HepG2 (cell line): ENCODE measurements around the gene SGCE. TPM values are rescaled to one million over a fixed set of nuclear protein-coding genes. Genes with fewer than 3 reads are reported as not detected.
A peak's percentile ranks its signal among the peaks of the same experiment; 100 is the strongest.

Source experiments
- ATF1 ChIP-seq: IDR thresholded peaks from 2 replicates; pipeline ENCODE4 v1.6.1; 2016; ENCODE audit warnings: mild to moderate bottlenecking, control low read depth
- DMAP1 ChIP-seq: IDR thresholded peaks from 2 replicates; pipeline ENCODE4 v1.6.1; 2016
- TOE1 ChIP-seq: sonication (generic); formaldehyde crosslinking; IDR thresholded peaks from 2 replicates; pipeline ENCODE4 v1.4.0; 2020; ENCODE audit warnings: mild to moderate bottlenecking, missing genetic modification reagents
- polyA plus RNA-seq, 8 experiments: library from polyadenylated mRNA; depleted of rRNA in 3 of 8; stranded (reverse) in 7 of 8; unstranded in 1 of 8; fragments of >200 nt; fragmentation: Illumina TruSeq in 4 of 8; extraction: Trizol in 4 of 8; gene quantifications; 2 replicates each; pipeline versions ENCODE4 v1.2.1 to v1.2.3, GENCODE V29; 2011 to 2016; ENCODE audit warnings: low read depth in 4 of 8, missing spikeins in 1 of 8, mixed read lengths in 1 of 8; ENCODE audit not compliant: insufficient read depth in 1 of 8
- total RNA-seq, 5 experiments: library from RNA; depleted of rRNA; stranded (reverse); fragments of >200 nt; fragmentation: Illumina TruSeq; extraction: Trizol; gene quantifications; 2 replicates each; pipeline ENCODE4 v1.2.3, GENCODE V29; 2016; ENCODE audit warnings: low read depth in 1 of 5
- TF ChIP-seq, protein P1 (sequence below): sonication (generic); formaldehyde crosslinking; IDR thresholded peaks from 2 replicates; pipeline ENCODE4 v1.5.0; 2020; ENCODE audit warnings: mild to moderate bottlenecking, missing genetic modification reagents, borderline replicate concordance
- TF ChIP-seq, protein P2 (sequence below): sonication (generic); formaldehyde crosslinking; IDR thresholded peaks from 2 replicates; pipeline ENCODE4 v1.4.0; 2020; ENCODE audit warnings: missing genetic modification reagents
- TF ChIP-seq, protein P3 (sequence below), 2 experiments: IDR thresholded peaks; 2 replicates each; pipeline ENCODE4 v1.6.1; 2011 to 2012; ENCODE audit warnings: low read length in 2 of 2, borderline replicate concordance in 1 of 2, low read depth in 1 of 2, mild to moderate bottlenecking in 1 of 2, moderate library complexity in 1 of 2
- TF ChIP-seq, protein P4 (sequence below): sonication (generic); formaldehyde crosslinking; IDR thresholded peaks from 2 replicates; pipeline ENCODE4 v1.4.0; 2020; ENCODE audit warnings: missing genetic modification reagents
- TF ChIP-seq, protein P5 (sequence below): sonication (generic); formaldehyde crosslinking; IDR thresholded peaks from 2 replicates; pipeline ENCODE4 v1.8.1; 2023; ENCODE audit warnings: missing genetic modification reagents, mild to moderate bottlenecking, borderline replicate concordance

The SGCE gene
- total and polyA plus RNA-seq, 2 of the 13 experiments (the other 11 are each of a cell fraction or from before 2014, with no cell fraction given) = 52.3 to 71.1 TPM

DNA sequence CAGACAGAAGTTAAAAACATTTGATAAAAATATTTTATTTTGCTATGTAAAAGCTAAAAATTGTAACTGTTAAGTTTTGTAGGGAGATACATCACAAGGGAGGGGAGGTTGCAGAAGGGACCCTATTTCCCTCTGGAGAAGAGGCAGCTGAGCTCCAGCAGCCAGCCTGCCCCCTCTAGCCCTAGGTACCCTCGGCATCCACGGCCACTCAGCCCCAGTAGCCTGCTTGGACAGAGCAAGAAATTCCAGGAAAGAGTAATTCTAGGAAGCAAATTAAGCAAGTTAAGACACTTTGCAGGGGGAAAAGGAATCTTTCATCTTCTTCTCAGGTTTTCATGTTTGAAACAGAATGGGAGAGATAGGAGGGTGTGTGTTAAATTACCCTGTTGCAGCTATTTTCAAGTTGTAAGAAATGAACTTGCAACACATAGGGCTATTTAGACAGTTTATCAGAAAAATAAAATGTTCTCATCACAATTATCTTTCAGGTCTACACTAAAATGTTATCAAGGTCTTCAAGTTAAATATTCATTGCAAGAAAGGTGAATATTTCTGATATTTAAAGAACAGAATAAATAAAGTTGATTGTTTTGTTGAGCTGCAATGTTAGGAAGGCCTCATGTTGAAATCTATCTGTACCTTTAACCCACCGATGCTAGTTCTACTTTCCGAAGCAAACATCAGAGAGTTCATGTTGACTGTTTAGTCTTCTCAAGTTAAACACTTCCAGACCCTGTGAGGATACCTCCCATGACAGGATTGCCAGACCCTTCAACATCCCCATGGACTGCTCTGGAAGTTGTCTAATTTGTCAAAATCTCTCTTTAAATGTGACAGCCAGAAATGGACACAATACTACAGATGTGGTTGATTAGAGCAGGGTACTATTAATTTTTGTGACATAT is 5.5 kb downstream of the SGCE start (continued):
- TF ChIP-seq, protein P1, sequence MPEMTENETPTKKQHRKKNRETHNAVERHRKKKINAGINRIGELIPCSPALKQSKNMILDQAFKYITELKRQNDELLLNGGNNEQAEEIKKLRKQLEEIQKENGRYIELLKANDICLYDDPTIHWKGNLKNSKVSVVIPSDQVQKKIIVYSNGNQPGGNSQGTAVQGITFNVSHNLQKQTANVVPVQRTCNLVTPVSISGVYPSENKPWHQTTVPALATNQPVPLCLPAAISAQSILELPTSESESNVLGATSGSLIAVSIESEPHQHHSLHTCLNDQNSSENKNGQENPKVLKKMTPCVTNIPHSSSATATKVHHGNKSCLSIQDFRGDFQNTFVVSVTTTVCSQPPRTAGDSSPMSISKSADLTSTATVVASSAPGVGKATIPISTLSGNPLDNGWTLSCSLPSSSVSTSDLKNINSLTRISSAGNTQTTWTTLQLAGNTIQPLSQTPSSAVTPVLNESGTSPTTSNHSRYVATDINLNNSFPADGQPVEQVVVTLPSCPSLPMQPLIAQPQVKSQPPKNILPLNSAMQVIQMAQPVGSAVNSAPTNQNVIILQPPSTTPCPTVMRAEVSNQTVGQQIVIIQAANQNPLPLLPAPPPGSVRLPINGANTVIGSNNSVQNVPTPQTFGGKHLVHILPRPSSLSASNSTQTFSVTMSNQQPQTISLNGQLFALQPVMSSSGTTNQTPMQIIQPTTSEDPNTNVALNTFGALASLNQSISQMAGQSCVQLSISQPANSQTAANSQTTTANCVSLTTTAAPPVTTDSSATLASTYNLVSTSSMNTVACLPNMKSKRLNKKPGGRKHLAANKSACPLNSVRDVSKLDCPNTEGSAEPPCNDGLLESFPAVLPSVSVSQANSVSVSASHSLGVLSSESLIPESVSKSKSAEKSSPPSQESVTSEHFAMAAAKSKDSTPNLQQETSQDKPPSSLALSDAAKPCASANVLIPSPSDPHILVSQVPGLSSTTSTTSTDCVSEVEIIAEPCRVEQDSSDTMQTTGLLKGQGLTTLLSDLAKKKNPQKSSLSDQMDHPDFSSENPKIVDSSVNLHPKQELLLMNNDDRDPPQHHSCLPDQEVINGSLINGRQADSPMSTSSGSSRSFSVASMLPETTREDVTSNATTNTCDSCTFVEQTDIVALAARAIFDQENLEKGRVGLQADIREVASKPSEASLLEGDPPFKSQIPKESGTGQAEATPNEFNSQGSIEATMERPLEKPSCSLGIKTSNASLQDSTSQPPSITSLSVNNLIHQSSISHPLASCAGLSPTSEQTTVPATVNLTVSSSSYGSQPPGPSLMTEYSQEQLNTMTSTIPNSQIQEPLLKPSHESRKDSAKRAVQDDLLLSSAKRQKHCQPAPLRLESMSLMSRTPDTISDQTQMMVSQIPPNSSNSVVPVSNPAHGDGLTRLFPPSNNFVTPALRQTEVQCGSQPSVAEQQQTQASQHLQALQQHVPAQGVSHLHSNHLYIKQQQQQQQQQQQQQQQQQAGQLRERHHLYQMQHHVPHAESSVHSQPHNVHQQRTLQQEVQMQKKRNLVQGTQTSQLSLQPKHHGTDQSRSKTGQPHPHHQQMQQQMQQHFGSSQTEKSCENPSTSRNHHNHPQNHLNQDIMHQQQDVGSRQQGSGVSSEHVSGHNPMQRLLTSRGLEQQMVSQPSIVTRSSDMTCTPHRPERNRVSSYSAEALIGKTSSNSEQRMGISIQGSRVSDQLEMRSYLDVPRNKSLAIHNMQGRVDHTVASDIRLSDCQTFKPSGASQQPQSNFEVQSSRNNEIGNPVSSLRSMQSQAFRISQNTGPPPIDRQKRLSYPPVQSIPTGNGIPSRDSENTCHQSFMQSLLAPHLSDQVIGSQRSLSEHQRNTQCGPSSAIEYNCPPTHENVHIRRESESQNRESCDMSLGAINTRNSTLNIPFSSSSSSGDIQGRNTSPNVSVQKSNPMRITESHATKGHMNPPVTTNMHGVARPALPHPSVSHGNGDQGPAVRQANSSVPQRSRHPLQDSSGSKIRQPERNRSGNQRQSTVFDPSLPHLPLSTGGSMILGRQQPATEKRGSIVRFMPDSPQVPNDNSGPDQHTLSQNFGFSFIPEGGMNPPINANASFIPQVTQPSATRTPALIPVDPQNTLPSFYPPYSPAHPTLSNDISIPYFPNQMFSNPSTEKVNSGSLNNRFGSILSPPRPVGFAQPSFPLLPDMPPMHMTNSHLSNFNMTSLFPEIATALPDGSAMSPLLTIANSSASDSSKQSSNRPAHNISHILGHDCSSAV (CRISPR knock-in tag) = no peak
- TF ChIP-seq DMAP1 (CRISPR knock-in tag) = peak; percentile 10; the same call in 1 of the 2 replicates
- TF ChIP-seq, protein P2, sequence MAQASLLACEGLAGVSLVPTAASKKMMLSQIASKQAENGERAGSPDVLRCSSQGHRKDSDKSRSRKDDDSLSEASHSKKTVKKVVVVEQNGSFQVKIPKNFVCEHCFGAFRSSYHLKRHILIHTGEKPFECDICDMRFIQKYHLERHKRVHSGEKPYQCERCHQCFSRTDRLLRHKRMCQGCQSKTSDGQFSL (CRISPR knock-in tag) = no peak
- TF ChIP-seq ATF1 = 0 out of 2 replicates have a peak, but pooled peaks have one; percentile 16
- TF ChIP-seq, protein P3, sequence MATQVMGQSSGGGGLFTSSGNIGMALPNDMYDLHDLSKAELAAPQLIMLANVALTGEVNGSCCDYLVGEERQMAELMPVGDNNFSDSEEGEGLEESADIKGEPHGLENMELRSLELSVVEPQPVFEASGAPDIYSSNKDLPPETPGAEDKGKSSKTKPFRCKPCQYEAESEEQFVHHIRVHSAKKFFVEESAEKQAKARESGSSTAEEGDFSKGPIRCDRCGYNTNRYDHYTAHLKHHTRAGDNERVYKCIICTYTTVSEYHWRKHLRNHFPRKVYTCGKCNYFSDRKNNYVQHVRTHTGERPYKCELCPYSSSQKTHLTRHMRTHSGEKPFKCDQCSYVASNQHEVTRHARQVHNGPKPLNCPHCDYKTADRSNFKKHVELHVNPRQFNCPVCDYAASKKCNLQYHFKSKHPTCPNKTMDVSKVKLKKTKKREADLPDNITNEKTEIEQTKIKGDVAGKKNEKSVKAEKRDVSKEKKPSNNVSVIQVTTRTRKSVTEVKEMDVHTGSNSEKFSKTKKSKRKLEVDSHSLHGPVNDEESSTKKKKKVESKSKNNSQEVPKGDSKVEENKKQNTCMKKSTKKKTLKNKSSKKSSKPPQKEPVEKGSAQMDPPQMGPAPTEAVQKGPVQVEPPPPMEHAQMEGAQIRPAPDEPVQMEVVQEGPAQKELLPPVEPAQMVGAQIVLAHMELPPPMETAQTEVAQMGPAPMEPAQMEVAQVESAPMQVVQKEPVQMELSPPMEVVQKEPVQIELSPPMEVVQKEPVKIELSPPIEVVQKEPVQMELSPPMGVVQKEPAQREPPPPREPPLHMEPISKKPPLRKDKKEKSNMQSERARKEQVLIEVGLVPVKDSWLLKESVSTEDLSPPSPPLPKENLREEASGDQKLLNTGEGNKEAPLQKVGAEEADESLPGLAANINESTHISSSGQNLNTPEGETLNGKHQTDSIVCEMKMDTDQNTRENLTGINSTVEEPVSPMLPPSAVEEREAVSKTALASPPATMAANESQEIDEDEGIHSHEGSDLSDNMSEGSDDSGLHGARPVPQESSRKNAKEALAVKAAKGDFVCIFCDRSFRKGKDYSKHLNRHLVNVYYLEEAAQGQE (IDR thresholded peaks at IDR 0.05; ENCODE audit: borderline replicate concordance in 1 of 2, low read depth in 1 of 2, low read length in 2 of 2) = peak in 1 of 2 experiments; percentile 33; a peak in 1 of 4 replicates
- TF ChIP-seq, protein P4, sequence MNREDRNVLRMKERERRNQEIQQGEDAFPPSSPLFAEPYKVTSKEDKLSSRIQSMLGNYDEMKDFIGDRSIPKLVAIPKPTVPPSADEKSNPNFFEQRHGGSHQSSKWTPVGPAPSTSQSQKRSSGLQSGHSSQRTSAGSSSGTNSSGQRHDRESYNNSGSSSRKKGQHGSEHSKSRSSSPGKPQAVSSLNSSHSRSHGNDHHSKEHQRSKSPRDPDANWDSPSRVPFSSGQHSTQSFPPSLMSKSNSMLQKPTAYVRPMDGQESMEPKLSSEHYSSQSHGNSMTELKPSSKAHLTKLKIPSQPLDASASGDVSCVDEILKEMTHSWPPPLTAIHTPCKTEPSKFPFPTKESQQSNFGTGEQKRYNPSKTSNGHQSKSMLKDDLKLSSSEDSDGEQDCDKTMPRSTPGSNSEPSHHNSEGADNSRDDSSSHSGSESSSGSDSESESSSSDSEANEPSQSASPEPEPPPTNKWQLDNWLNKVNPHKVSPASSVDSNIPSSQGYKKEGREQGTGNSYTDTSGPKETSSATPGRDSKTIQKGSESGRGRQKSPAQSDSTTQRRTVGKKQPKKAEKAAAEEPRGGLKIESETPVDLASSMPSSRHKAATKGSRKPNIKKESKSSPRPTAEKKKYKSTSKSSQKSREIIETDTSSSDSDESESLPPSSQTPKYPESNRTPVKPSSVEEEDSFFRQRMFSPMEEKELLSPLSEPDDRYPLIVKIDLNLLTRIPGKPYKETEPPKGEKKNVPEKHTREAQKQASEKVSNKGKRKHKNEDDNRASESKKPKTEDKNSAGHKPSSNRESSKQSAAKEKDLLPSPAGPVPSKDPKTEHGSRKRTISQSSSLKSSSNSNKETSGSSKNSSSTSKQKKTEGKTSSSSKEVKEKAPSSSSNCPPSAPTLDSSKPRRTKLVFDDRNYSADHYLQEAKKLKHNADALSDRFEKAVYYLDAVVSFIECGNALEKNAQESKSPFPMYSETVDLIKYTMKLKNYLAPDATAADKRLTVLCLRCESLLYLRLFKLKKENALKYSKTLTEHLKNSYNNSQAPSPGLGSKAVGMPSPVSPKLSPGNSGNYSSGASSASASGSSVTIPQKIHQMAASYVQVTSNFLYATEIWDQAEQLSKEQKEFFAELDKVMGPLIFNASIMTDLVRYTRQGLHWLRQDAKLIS (CRISPR knock-in tag) = 0 out of 2 replicates have a peak, but pooled peaks have one; percentile 57
- TF ChIP-seq, protein P5, sequence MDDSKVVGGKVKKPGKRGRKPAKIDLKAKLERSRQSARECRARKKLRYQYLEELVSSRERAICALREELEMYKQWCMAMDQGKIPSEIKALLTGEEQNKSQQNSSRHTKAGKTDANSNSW (CRISPR knock-in tag) = no peak
- no peak for TF ChIP-seq TOE1 (CRISPR knock-in tag)
